Endothelial cell of umbilical vein (primary cell): ENCODE measurements around the gene GATD1. TPM values are rescaled to one million over a fixed set of nuclear protein-coding genes. Genes with fewer than 3 reads are reported as not detected.

Experiments
- BruUV-seq: library from RNA; stranded (reverse); fragments of 400-500 nt; replicated peaks from 2 replicates; lab custom pipeline; 2021; lab: Mats Ljungman, UMichigan
- CTCF ChIA-PET: fragments of 300-600, 350-600 bp; sonication (Branson Sonifier 250); formaldehyde crosslinking; loops from one replicate; lab custom pipeline; 2021; ENCODE audit warnings: antibody characterized with exemption, inconsistent platforms; lab: Charles Lee
- POLR2A ChIA-PET: fragments of 300-600, 350-600 bp; sonication (Branson Sonifier 250); formaldehyde crosslinking; loops from one replicate; lab custom pipeline; 2021; ENCODE audit warnings: antibody characterized with exemption, inconsistent platforms; lab: Charles Lee
- DNase-seq: peaks from one replicate; pipeline ENCODE4 v3.0.0-alpha.2; 2011; ENCODE audit warnings: low read depth, low spot score
- FAIRE-seq: peaks from 2 replicates; lab custom pipeline; 2011; peaks lifted over from hg19 to GRCh38; lab: Jason Lieb, UNC
- H2AFZ ChIP-seq: 2 replicates; pipeline ENCODE4 v1.6.0; 2012; ENCODE audit warnings: low read depth, low read length, control low read depth, inconsistent platforms
- H3K27ac ChIP-seq: 2 replicates; pipeline ENCODE4 v1.5.1; 2011; ENCODE audit warnings: low read depth, mild to moderate bottlenecking, control low read depth, low read length, moderate library complexity; ENCODE audit not compliant: insufficient read depth
- H3K27me3 ChIP-seq, 2 experiments: 2 replicates each; pipeline versions ENCODE4 v1.6.0 to v1.6.1; 2011; ENCODE audit warnings: low read length in 2 of 2, mixed read lengths in 1 of 2; ENCODE audit not compliant: control insufficient read depth in 2 of 2, insufficient read depth in 2 of 2
- H3K36me3 ChIP-seq, 2 experiments: 2 replicates in 1 of 2; 3 replicates in 1 of 2; pipeline ENCODE4 v1.5.1; 2011; ENCODE audit warnings: low read length in 2 of 2, mild to moderate bottlenecking in 1 of 2, moderate library complexity in 1 of 2; ENCODE audit not compliant: control insufficient read depth in 2 of 2, insufficient read depth in 2 of 2; ENCODE audit errors: extremely low read depth in 1 of 2
- H3K4me1 ChIP-seq: 3 replicates; pipeline ENCODE4 v1.5.1; 2011; ENCODE audit warnings: mild to moderate bottlenecking, low read length; ENCODE audit not compliant: control insufficient read depth, insufficient read depth; ENCODE audit errors: extremely low read depth
- H3K4me2 ChIP-seq: 2 replicates; pipeline ENCODE4 v1.6.1; 2011; ENCODE audit warnings: low read length, control low read depth, mixed read lengths; ENCODE audit not compliant: insufficient read depth
- H3K4me3 ChIP-seq, 3 experiments: fragments of 200-600 bp in 1 of 3; sonication (generic), shearing (Covaris generic) in 1 of 3; replicated peaks in 1 of 3; 2 replicates each; pipeline ENCODE4 v1.5.1; 2011 to 2016; ENCODE audit warnings: control low read depth in 3 of 3, low read length in 3 of 3, mild to moderate bottlenecking in 2 of 3, inconsistent platforms in 1 of 3, low read depth in 1 of 3, moderate library complexity in 1 of 3; ENCODE audit not compliant: insufficient read depth in 1 of 3
- H3K79me2 ChIP-seq: 2 replicates; pipeline ENCODE4 v1.6.0; 2012; ENCODE audit warnings: low read length, inconsistent platforms; ENCODE audit not compliant: control insufficient read depth, insufficient read depth
- H3K9ac ChIP-seq: replicated peaks from 2 replicates; pipeline ENCODE3; 2011; ENCODE audit warnings: low read length, control low read depth; ENCODE audit not compliant: insufficient read depth; ENCODE audit errors: extremely low read depth
- H3K9me1 ChIP-seq: replicated peaks from 3 replicates; pipeline ENCODE4 v1.6.0; 2011; ENCODE audit warnings: mild to moderate bottlenecking, low read length; ENCODE audit not compliant: control insufficient read depth, insufficient read depth; ENCODE audit errors: extremely low read depth
- H3K9me3 ChIP-seq: replicated peaks from 2 replicates; pipeline ENCODE4 v1.5.1; 2012; ENCODE audit warnings: low read length, inconsistent platforms; ENCODE audit not compliant: control insufficient read depth, insufficient read depth
- H4K20me1 ChIP-seq: replicated peaks from 2 replicates; pipeline ENCODE3; 2011; ENCODE audit warnings: mild to moderate bottlenecking, low read length; ENCODE audit not compliant: control insufficient read depth, insufficient read depth; ENCODE audit errors: extremely low read depth
- EZH2 ChIP-seq: IDR thresholded peaks from 2 replicates; pipeline ENCODE4 v1.6.1; 2012; ENCODE audit warnings: borderline replicate concordance, low read depth, mild to moderate bottlenecking, moderate library complexity, low read length, inconsistent platforms; ENCODE audit not compliant: severe bottlenecking
- FOS ChIP-seq: IDR thresholded peaks from 2 replicates; pipeline ENCODE4 v1.6.1; 2011; ENCODE audit warnings: mild to moderate bottlenecking, low read length, moderate library complexity, borderline replicate concordance; ENCODE audit not compliant: insufficient read depth
- GATA2 ChIP-seq: IDR thresholded peaks from 2 replicates; pipeline ENCODE4 v1.7.0; 2011; ENCODE audit warnings: low read depth, mild to moderate bottlenecking, moderate library complexity, mixed read lengths, low read length; ENCODE audit not compliant: insufficient read length, insufficient read depth
- JUN ChIP-seq: IDR thresholded peaks from 2 replicates; pipeline ENCODE4 v1.6.1; 2011; ENCODE audit warnings: borderline replicate concordance, low read depth; ENCODE audit not compliant: insufficient read length, insufficient read depth
- MYC ChIP-seq: IDR thresholded peaks from one replicate; pipeline ENCODE4 v1.6.1; 2011; ENCODE audit warnings: mild to moderate bottlenecking, low read depth, low read length
- POLR2A ChIP-seq: IDR thresholded peaks from 2 replicates; pipeline ENCODE4 v1.6.1; 2012; ENCODE audit warnings: low read depth, mild to moderate bottlenecking, control low read depth, low read length
- POLR2AphosphoS5 ChIP-seq: IDR thresholded peaks from 2 replicates; pipeline ENCODE4 v1.6.1; 2012; ENCODE audit warnings: low read depth, mild to moderate bottlenecking, control low read depth, low read length, moderate library complexity; ENCODE audit not compliant: insufficient read depth
- dilution Hi-C: fragments of 300-500 bp; cut with MboI; formaldehyde crosslinking; loops from one replicate; pipeline ENCODE4 v1.15.0; 2019; ENCODE audit warnings: low sequenced_read_pairs; ENCODE audit not compliant: extremely low pct_ligation_motif_present
- intact Hi-C: fragments of 100-400 bp; cut with micrococcal nuclease; formaldehyde crosslinking; loops from one replicate; pipeline ENCODE4 v1.10.0; 2022
- polyA plus RNA-seq, 4 experiments: library from polyadenylated mRNA; depleted of rRNA in 3 of 4; stranded (reverse) in 3 of 4; unstranded in 1 of 4; fragments of >200 nt; gene quantifications; 2 replicates each; pipeline versions ENCODE4 v1.2.1 to v1.2.3, GENCODE V29; 2011 to 2012; ENCODE audit warnings: missing spikeins in 1 of 4
- total RNA-seq: library from RNA; stranded (reverse); gene quantifications from 2 replicates; pipeline ENCODE4 v1.2.3, GENCODE V29; 2021
- TF ChIP-seq, protein P1 (sequence below): IDR thresholded peaks from 2 replicates; pipeline ENCODE4 v1.6.1; 2011; ENCODE audit not compliant: insufficient read depth, insufficient read length
- TF ChIP-seq, protein P2 (sequence below), 2 donors: IDR thresholded peaks; 1 replicate in 1 of 2; 2 replicates in 1 of 2; pipeline ENCODE4 v1.5.1; 2011; ENCODE audit warnings: low read length in 2 of 2, mild to moderate bottlenecking in 2 of 2, moderate library complexity in 2 of 2, control low read depth in 1 of 2, inconsistent platforms in 1 of 2, low read depth in 1 of 2; ENCODE audit not compliant: insufficient read depth in 1 of 2; ENCODE audit errors: extremely low read depth in 1 of 2

The GATD1 gene
- total and polyA plus RNA-seq, 2 donors (not counting 3 experiments of a cell fraction or from before 2014, with no cell fraction given) = 70.6 to 83.1 TPM

DNA sequence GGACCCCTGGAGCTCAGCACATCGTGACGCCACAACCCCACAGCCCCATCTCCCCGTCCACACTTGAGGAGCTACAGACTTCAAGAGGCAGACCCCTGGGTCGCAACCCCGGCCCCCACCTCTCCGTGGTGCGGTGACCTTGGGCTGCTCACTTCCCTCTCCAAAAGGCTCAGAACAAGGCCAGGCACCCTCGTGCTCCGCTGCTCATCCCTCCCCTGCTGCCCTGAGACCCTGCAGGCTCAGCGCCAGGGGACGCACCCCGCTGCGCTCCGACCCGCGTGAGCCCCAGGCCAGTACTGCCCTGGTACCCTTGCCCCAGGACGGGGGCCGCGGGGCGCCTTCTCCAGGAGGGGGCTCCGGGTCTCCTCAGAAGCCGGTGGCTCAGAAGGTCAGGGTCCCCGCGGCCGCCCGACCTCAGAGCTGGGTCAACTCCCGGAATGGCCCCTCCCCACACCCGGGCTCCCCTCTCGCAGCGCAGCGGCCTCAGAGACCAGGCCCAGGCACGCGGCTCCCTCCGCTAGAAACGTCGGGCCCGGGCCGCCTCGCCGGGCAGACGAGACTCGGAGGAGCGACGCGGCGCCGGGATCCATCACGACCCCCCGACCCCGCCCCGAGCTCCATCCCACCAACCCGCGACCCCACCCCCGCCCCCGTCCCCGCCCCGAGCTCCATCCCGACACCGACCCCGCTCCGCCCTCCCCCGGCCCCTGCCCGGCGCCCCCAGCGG lies 563 bp downstream of the GATD1 start:
- dilution Hi-C loops = no loop called here

DNA sequence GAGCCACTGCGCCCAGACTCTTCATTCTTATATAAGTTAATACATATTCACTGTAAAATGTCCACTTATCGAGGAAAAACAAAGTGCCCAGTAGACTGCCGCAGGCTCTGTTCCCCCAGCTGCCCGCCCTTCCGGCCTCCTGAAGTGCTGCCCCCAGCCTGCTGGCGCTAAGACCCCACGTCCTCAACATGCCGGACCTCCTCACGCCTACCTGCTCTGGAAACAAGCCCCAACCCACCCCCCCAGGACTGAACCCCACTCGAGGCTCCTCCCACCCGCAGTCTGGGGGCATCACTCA lies 1.1 kb downstream of the GATD1 start:
- H3K9me1 ChIP-seq = no peaks in the 10 kb centered on the region
- ChIA-PET CTCF (interaction anchor here (1.0 to 1.6 kb wide), 4 partner anchors 11 to 201 kb away, joined by 3 to 4 read pairs (median 4); partner anchors contain the start of gene CEND1), POLR2A (interaction anchor here (0.7 kb wide), 1 partner anchor 18 kb away, joined by 3 read pairs; no protein-coding TSS in a partner anchor)
- peaks cover 23% of the 10 kb centered on the region for H3K4me1 ChIP-seq
- H4K20me1 ChIP-seq = no peaks in the 10 kb centered on the region
- dilution Hi-C loops (no loop called here), intact Hi-C loops (loop anchor here (2.0 kb wide), 1 partner anchor 27 kb away; no protein-coding TSS in a partner anchor)
- H3K27me3 ChIP-seq = no peaks in the 10 kb centered on the region
- TF ChIP-seq MYC (no peak), POLR2A (no peak), GATA2 (no peak), POLR2AphosphoS5 (no peak), JUN (no peak), FOS (no peak), EZH2 (no peak)
- TF ChIP-seq, protein P1, sequence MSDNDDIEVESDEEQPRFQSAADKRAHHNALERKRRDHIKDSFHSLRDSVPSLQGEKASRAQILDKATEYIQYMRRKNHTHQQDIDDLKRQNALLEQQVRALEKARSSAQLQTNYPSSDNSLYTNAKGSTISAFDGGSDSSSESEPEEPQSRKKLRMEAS = no peak
- TF ChIP-seq, protein P2, sequence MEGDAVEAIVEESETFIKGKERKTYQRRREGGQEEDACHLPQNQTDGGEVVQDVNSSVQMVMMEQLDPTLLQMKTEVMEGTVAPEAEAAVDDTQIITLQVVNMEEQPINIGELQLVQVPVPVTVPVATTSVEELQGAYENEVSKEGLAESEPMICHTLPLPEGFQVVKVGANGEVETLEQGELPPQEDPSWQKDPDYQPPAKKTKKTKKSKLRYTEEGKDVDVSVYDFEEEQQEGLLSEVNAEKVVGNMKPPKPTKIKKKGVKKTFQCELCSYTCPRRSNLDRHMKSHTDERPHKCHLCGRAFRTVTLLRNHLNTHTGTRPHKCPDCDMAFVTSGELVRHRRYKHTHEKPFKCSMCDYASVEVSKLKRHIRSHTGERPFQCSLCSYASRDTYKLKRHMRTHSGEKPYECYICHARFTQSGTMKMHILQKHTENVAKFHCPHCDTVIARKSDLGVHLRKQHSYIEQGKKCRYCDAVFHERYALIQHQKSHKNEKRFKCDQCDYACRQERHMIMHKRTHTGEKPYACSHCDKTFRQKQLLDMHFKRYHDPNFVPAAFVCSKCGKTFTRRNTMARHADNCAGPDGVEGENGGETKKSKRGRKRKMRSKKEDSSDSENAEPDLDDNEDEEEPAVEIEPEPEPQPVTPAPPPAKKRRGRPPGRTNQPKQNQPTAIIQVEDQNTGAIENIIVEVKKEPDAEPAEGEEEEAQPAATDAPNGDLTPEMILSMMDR (IDR thresholded peaks at IDR 0.05; ENCODE audit: extremely low read depth in 1 of 2, insufficient read depth in 1 of 2, low read depth in 1 of 2, low read length in 2 of 2) = no peak
- H3K4me2 ChIP-seq = peak overlapping the region; percentile 78
- no TSS peak for BruUV-seq
- H3K9ac ChIP-seq = peak overlapping the region; percentile 77
- H3K4me3 ChIP-seq = peak overlapping the region; percentile 48 to 97 (median 66)
- no peak overlapping the region for H2AFZ ChIP-seq
- peaks cover 9 to 24% of the 10 kb centered on the region in 2 experiments for H3K36me3 ChIP-seq
- FAIRE-seq (peak; percentile 15), DNase-seq (no peak)
- peaks cover 68% of the 10 kb centered on the region for H3K79me2 ChIP-seq
- H3K9me3 ChIP-seq = no peaks in the 10 kb centered on the region
- peak overlapping the region; percentile 50 for H3K27ac ChIP-seq

More for the DNA sequence above, 563 bp downstream of the GATD1 start:
- H3K36me3 ChIP-seq = peaks cover 9 to 21% of the 10 kb centered on the region in 2 experiments
- peaks cover 65% of the 10 kb centered on the region for H3K79me2 ChIP-seq
- BruUV-seq = no TSS peak
- peaks cover 23% of the 10 kb centered on the region for H3K4me1 ChIP-seq
- H3K9ac ChIP-seq = peak overlapping the region; percentile 79
- FAIRE-seq = no peak
- H3K4me2 ChIP-seq = peak overlapping the region; percentile 78
- H3K4me3 ChIP-seq = peak overlapping the region; percentile 48 to 97 (median 66)
- ChIA-PET CTCF (interaction anchor here (1.0 to 1.6 kb wide), 3 partner anchors 11 to 30 kb away, joined by 3 to 4 read pairs (median 3); partner anchors contain the start of gene CEND1), POLR2A (interaction anchor here (0.7 to 1.0 kb wide), 3 partner anchors 18 to 42 kb away, joined by 3 to 5 read pairs (median 3); no protein-coding TSS in a partner anchor)
- H3K9me1 ChIP-seq = no peaks in the 10 kb centered on the region
- no peaks in the 10 kb centered on the region for H4K20me1 ChIP-seq
- no peaks in the 10 kb centered on the region for H3K9me3 ChIP-seq
- no peaks in the 10 kb centered on the region for H3K27me3 ChIP-seq
- intact Hi-C loops = loop anchor here (2.0 kb wide), 1 partner anchor 28 kb away; no protein-coding TSS in a partner anchor
- peak overlapping the region; percentile 64 for H2AFZ ChIP-seq
- no peak for TF ChIP-seq POLR2AphosphoS5
- TF ChIP-seq, protein P1 = no peak
- H3K27ac ChIP-seq = peak overlapping the region; percentile 53
- DNase-seq = peak; percentile 26
